WTC11 (cell line): ENCODE measurements around the gene POLE2. TPM values are rescaled to one million over a fixed set of nuclear protein-coding genes. Genes with fewer than 3 reads are reported as not detected.
A peak's percentile ranks its signal among the peaks of the same experiment; 100 is the strongest.

Source experiments
- ATAC-seq: fragments of 200-7000 bp; cut with Tn5 transposase; 2 replicates; pipeline ENCODE4 v1.10.0; 2021; ENCODE audit warnings: mild to moderate bottlenecking, moderate library complexity
- CTCF ChIA-PET: fragments of 300-600 bp; sonication (Branson Sonifier 250); formaldehyde crosslinking; loops from one replicate; lab custom pipeline; 2021; ENCODE audit warnings: antibody characterized with exemption; lab: Charles Lee
- POLR2A ChIA-PET: fragments of 350-600 bp; sonication (Branson Sonifier 250); formaldehyde crosslinking; loops from one replicate; lab custom pipeline; 2021; ENCODE audit warnings: antibody characterized with exemption; lab: Charles Lee
- DNase-seq: peaks from one replicate; pipeline ENCODE4 v3.0.0; 2021; ENCODE audit warnings: low spot score
- H3K27ac Mint-ChIP-seq: 2 replicates; pipeline ENCODE4 v1.8.0; 2021; ENCODE audit warnings: mixed read lengths
- H3K27me3 Mint-ChIP-seq: 2 replicates; pipeline ENCODE4 v1.8.0; 2021; ENCODE audit warnings: low read depth, mild to moderate bottlenecking, moderate library complexity, mixed read lengths
- H3K36me3 Mint-ChIP-seq: 2 replicates; pipeline ENCODE4 v1.8.0; 2021; ENCODE audit warnings: mixed read lengths
- H3K4me1 Mint-ChIP-seq: 2 replicates; pipeline ENCODE4 v1.8.0; 2022; ENCODE audit warnings: mixed read lengths
- H3K4me3 Mint-ChIP-seq: 2 replicates; pipeline ENCODE4 v1.8.0; 2021; ENCODE audit warnings: mild to moderate bottlenecking, moderate library complexity, mixed read lengths
- H3K9me3 Mint-ChIP-seq: 2 replicates; pipeline ENCODE4 v1.8.0; 2021; ENCODE audit warnings: mixed read lengths
- ATF1 ChIP-seq: sonication (generic); formaldehyde crosslinking; IDR thresholded peaks from 2 replicates; pipeline ENCODE4 v1.8.1; 2023; ENCODE audit warnings: mild to moderate bottlenecking, moderate library complexity, missing genetic modification reagents
- CREB1 ChIP-seq: sonication (generic); formaldehyde crosslinking; IDR thresholded peaks from 2 replicates; pipeline ENCODE4 v1.8.0; 2023; ENCODE audit warnings: mild to moderate bottlenecking, missing genetic modification reagents
- EMX1 ChIP-seq: fragments of 250-450 bp; sonication (Bioruptor Pico); IDR thresholded peaks from 2 replicates; pipeline ENCODE4 v1.8.0; 2021; ENCODE audit warnings: mild to moderate bottlenecking
- FOXP1 ChIP-seq: sonication (generic); formaldehyde crosslinking; IDR thresholded peaks from 2 replicates; pipeline ENCODE4 v1.8.0; 2022; ENCODE audit warnings: missing genetic modification reagents, mild to moderate bottlenecking, moderate library complexity, borderline replicate concordance
- GTF2I ChIP-seq: fragments of 250-450 bp; sonication (Bioruptor Pico); conservative IDR thresholded peaks from 2 replicates; pipeline ENCODE4 v1.4.0; 2021; ENCODE audit warnings: mild to moderate bottlenecking
- IRF2 ChIP-seq: sonication (generic); formaldehyde crosslinking; IDR thresholded peaks from 2 replicates; pipeline ENCODE4 v1.8.0; 2022; ENCODE audit warnings: low read depth, missing genetic modification reagents, borderline replicate concordance
- KAT7 ChIP-seq: sonication (generic); formaldehyde crosslinking; IDR thresholded peaks from 2 replicates; pipeline ENCODE4 v1.8.1; 2023; ENCODE audit warnings: missing genetic modification reagents, mild to moderate bottlenecking, borderline replicate concordance
- NR2C2 ChIP-seq: sonication (generic); formaldehyde crosslinking; IDR thresholded peaks from 2 replicates; pipeline ENCODE4 v1.8.0; 2022; ENCODE audit warnings: mild to moderate bottlenecking, missing genetic modification reagents
- RELA ChIP-seq: sonication (generic); formaldehyde crosslinking; IDR thresholded peaks from 2 replicates; pipeline ENCODE4 v1.8.1; 2022; ENCODE audit warnings: missing genetic modification reagents, mild to moderate bottlenecking, borderline replicate concordance
- TEAD1 ChIP-seq: sonication (generic); formaldehyde crosslinking; IDR thresholded peaks from 2 replicates; pipeline ENCODE4 v1.8.0; 2022; ENCODE audit warnings: mild to moderate bottlenecking, missing genetic modification reagents
- TEAD4 ChIP-seq: sonication (generic); formaldehyde crosslinking; IDR thresholded peaks from 2 replicates; pipeline ENCODE4 v1.8.0; 2022; ENCODE audit warnings: mild to moderate bottlenecking, missing genetic modification reagents
- TP53 ChIP-seq: sonication (generic); formaldehyde crosslinking; IDR thresholded peaks from 2 replicates; pipeline ENCODE4 v1.8.1; 2023; ENCODE audit warnings: mild to moderate bottlenecking, missing genetic modification reagents
- ZNF121 ChIP-seq: sonication (generic); formaldehyde crosslinking; IDR thresholded peaks from 2 replicates; pipeline ENCODE4 v1.8.0; 2023; ENCODE audit warnings: missing genetic modification reagents
- ZNF138 ChIP-seq: sonication (generic); formaldehyde crosslinking; conservative IDR thresholded peaks from 2 replicates; pipeline ENCODE4 v1.8.1; 2022; ENCODE audit warnings: mild to moderate bottlenecking, moderate library complexity, missing genetic modification reagents
- ZNF396 ChIP-seq: fragments of 250-450 bp; sonication (Bioruptor Pico); IDR thresholded peaks from 2 replicates; pipeline ENCODE4 v1.8.0; 2021; ENCODE audit warnings: mild to moderate bottlenecking, moderate library complexity, borderline replicate concordance
- ZNF416 ChIP-seq: fragments of 250-450 bp; sonication (Bioruptor Pico); IDR thresholded peaks from 2 replicates; pipeline ENCODE4 v1.9.0; 2021; ENCODE audit warnings: mild to moderate bottlenecking, inconsistent platforms
- total RNA-seq: library from RNA; stranded (reverse); gene quantifications from 3 replicates; pipeline ENCODE4 v1.2.3, GENCODE V29; 2021
- TF ChIP-seq, protein P1 (sequence below): fragments of 250-450 bp; sonication (Bioruptor Pico); IDR thresholded peaks from 2 replicates; pipeline ENCODE4 v2.1.2; 2022; ENCODE audit warnings: mild to moderate bottlenecking, moderate library complexity
- TF ChIP-seq, protein P2 (sequence below): fragments of 250-450 bp; sonication (Bioruptor Pico); IDR thresholded peaks from 2 replicates; pipeline ENCODE4 v1.9.0; 2021; ENCODE audit warnings: mild to moderate bottlenecking
- TF ChIP-seq, protein P3 (sequence below): sonication (generic); formaldehyde crosslinking; conservative IDR thresholded peaks from 2 replicates; pipeline ENCODE4 v1.8.1; 2023; ENCODE audit warnings: mild to moderate bottlenecking, low read depth, missing genetic modification reagents, moderate library complexity
- TF ChIP-seq, protein P4 (sequence below): sonication (generic); formaldehyde crosslinking; IDR thresholded peaks from 2 replicates; pipeline ENCODE4 v1.8.1; 2022; ENCODE audit warnings: mild to moderate bottlenecking, missing genetic modification reagents, moderate library complexity, borderline replicate concordance
- TF ChIP-seq, protein P5 (sequence below): sonication (generic); formaldehyde crosslinking; IDR thresholded peaks from 2 replicates; pipeline ENCODE4 v1.8.0; 2022; ENCODE audit warnings: missing genetic modification reagents
- TF ChIP-seq, protein P6 (sequence below): fragments of 250-450 bp; sonication (Bioruptor Pico); IDR thresholded peaks from 2 replicates; pipeline ENCODE4 v1.9.0; 2021; ENCODE audit warnings: moderate library complexity, mild to moderate bottlenecking, inconsistent platforms, borderline replicate concordance
- TF ChIP-seq, protein P7 (sequence below): sonication (generic); formaldehyde crosslinking; IDR thresholded peaks from 2 replicates; pipeline ENCODE4 v1.8.1; 2022; ENCODE audit warnings: mild to moderate bottlenecking, moderate library complexity, missing genetic modification reagents

Gene POLE2
- total RNA-seq, 1 experiment from 2014 or later: 24.6 TPM

DNA sequence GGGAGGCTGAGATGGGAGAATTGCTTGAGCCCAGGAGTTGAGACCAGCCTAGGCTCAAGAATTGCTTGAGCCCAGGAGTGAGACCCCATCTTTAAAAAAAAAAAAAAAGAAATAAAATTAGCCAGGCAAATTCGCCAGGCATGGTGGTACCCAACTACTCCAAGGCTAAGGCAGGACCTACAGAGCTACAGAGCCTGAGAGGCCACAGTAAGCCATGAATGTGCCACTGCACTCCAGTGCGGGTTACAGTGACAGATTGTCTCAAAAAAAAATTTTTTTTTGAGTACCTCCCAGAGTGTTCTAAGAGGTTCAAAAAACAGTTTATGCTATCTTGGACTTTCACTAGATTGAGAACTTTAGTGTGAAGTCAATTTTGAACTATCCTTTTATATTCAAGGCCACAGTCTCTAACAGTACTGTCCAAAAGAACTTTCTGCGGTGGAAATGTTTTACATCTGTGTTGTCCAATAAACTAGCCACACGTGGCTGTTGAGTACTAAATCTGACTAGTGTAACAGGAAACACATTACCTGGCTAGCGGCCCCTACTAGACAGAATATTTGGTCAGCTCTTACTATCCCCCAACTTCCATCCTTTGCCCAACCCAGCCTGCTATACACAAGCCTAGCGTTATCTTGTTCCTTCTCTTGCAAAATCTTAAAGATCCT lies 70.0 kb downstream of the POLE2 start:
- H3K36me3 Mint-ChIP-seq: peaks cover 23% of the 10 kb centered on the region
- H3K27me3 Mint-ChIP-seq: no peaks in the 10 kb centered on the region
- peak overlapping the region; percentile 98; the same call in 1 of the 2 replicates for H3K4me3 Mint-ChIP-seq
- ChIA-PET CTCF (no interaction called here), POLR2A (no interaction called here)
- H3K9me3 Mint-ChIP-seq: no peaks in the 10 kb centered on the region
- TF ChIP-seq TEAD1 (CRISPR knock-in tag): no peak
- TF ChIP-seq, protein P1, sequence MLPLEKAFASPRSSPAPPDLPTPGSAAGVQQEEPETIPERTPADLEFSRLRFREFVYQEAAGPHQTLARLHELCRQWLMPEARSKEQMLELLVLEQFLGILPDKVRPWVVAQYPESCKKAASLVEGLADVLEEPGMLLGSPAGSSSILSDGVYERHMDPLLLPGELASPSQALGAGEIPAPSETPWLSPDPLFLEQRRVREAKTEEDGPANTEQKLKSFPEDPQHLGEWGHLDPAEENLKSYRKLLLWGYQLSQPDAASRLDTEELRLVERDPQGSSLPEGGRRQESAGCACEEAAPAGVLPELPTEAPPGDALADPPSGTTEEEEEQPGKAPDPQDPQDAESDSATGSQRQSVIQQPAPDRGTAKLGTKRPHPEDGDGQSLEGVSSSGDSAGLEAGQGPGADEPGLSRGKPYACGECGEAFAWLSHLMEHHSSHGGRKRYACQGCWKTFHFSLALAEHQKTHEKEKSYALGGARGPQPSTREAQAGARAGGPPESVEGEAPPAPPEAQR (CRISPR knock-in tag): no peak
- TF ChIP-seq FOXP1 (CRISPR knock-in tag): no peak
- TF ChIP-seq, protein P2, sequence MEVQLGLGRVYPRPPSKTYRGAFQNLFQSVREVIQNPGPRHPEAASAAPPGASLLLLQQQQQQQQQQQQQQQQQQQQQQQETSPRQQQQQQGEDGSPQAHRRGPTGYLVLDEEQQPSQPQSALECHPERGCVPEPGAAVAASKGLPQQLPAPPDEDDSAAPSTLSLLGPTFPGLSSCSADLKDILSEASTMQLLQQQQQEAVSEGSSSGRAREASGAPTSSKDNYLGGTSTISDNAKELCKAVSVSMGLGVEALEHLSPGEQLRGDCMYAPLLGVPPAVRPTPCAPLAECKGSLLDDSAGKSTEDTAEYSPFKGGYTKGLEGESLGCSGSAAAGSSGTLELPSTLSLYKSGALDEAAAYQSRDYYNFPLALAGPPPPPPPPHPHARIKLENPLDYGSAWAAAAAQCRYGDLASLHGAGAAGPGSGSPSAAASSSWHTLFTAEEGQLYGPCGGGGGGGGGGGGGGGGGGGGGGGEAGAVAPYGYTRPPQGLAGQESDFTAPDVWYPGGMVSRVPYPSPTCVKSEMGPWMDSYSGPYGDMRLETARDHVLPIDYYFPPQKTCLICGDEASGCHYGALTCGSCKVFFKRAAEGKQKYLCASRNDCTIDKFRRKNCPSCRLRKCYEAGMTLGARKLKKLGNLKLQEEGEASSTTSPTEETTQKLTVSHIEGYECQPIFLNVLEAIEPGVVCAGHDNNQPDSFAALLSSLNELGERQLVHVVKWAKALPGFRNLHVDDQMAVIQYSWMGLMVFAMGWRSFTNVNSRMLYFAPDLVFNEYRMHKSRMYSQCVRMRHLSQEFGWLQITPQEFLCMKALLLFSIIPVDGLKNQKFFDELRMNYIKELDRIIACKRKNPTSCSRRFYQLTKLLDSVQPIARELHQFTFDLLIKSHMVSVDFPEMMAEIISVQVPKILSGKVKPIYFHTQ: no peak
- TF ChIP-seq RELA: no peak
- TF ChIP-seq EMX1 (CRISPR knock-in tag): no peak
- TF ChIP-seq, protein P3, sequence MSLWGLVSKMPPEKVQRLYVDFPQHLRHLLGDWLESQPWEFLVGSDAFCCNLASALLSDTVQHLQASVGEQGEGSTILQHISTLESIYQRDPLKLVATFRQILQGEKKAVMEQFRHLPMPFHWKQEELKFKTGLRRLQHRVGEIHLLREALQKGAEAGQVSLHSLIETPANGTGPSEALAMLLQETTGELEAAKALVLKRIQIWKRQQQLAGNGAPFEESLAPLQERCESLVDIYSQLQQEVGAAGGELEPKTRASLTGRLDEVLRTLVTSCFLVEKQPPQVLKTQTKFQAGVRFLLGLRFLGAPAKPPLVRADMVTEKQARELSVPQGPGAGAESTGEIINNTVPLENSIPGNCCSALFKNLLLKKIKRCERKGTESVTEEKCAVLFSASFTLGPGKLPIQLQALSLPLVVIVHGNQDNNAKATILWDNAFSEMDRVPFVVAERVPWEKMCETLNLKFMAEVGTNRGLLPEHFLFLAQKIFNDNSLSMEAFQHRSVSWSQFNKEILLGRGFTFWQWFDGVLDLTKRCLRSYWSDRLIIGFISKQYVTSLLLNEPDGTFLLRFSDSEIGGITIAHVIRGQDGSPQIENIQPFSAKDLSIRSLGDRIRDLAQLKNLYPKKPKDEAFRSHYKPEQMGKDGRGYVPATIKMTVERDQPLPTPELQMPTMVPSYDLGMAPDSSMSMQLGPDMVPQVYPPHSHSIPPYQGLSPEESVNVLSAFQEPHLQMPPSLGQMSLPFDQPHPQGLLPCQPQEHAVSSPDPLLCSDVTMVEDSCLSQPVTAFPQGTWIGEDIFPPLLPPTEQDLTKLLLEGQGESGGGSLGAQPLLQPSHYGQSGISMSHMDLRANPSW (CRISPR knock-in tag): no peak
- TF ChIP-seq TEAD4 (CRISPR knock-in tag): no peak
- no peak for TF ChIP-seq IRF2
- no peak for TF ChIP-seq GTF2I (CRISPR knock-in tag)
- TF ChIP-seq TP53: no peak
- TF ChIP-seq, protein P4, sequence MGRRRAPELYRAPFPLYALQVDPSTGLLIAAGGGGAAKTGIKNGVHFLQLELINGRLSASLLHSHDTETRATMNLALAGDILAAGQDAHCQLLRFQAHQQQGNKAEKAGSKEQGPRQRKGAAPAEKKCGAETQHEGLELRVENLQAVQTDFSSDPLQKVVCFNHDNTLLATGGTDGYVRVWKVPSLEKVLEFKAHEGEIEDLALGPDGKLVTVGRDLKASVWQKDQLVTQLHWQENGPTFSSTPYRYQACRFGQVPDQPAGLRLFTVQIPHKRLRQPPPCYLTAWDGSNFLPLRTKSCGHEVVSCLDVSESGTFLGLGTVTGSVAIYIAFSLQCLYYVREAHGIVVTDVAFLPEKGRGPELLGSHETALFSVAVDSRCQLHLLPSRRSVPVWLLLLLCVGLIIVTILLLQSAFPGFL (CRISPR knock-in tag): no peak
- TF ChIP-seq ZNF396: no peak
- ATAC-seq (no peak), DNase-seq (no peak)
- peaks cover 20% of the 10 kb centered on the region for H3K4me1 Mint-ChIP-seq
- H3K27ac Mint-ChIP-seq: no peak overlapping the region

DNA sequence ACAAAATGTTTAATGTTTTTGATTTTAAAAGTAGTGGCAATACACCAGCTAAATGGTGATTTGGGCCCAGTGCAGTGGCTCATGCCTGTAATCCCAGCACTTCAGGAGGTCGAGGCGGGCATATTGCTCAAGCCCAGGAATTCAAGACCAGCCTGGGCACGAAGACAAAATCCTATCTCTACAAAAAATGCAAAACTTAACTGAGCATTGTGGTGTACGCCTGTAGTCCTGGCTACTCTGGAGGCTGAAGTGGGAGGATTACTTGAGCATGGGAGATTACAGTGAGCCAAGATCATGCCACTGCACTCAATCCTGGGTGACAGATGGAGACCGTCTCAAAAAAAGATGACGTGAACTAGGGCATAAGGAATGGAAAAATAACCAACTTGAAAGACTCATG lies 72.2 kb downstream of the POLE2 start:
- CTCF ChIA-PET: no interaction called here
- TF ChIP-seq ZNF138 (CRISPR knock-in tag): no peak
- no peak for TF ChIP-seq NR2C2
- no peak for TF ChIP-seq ATF1
- TF ChIP-seq CREB1 (CRISPR knock-in tag): no peak
- TF ChIP-seq, protein P5, sequence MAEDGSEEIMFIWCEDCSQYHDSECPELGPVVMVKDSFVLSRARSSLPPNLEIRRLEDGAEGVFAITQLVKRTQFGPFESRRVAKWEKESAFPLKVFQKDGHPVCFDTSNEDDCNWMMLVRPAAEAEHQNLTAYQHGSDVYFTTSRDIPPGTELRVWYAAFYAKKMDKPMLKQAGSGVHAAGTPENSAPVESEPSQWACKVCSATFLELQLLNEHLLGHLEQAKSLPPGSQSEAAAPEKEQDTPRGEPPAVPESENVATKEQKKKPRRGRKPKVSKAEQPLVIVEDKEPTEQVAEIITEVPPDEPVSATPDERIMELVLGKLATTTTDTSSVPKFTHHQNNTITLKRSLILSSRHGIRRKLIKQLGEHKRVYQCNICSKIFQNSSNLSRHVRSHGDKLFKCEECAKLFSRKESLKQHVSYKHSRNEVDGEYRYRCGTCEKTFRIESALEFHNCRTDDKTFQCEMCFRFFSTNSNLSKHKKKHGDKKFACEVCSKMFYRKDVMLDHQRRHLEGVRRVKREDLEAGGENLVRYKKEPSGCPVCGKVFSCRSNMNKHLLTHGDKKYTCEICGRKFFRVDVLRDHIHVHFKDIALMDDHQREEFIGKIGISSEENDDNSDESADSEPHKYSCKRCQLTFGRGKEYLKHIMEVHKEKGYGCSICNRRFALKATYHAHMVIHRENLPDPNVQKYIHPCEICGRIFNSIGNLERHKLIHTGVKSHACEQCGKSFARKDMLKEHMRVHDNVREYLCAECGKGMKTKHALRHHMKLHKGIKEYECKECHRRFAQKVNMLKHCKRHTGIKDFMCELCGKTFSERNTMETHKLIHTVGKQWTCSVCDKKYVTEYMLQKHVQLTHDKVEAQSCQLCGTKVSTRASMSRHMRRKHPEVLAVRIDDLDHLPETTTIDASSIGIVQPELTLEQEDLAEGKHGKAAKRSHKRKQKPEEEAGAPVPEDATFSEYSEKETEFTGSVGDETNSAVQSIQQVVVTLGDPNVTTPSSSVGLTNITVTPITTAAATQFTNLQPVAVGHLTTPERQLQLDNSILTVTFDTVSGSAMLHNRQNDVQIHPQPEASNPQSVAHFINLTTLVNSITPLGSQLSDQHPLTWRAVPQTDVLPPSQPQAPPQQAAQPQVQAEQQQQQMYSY: no peak
- TF ChIP-seq, protein P6, sequence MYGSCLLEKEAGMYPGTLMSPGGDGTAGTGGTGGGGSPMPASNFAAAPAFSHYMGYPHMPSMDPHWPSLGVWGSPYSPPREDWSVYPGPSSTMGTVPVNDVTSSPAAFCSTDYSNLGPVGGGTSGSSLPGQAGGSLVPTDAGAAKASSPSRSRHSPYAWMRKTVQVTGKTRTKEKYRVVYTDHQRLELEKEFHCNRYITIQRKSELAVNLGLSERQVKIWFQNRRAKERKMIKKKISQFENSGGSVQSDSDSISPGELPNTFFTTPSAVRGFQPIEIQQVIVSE (CRISPR knock-in tag): no peak
- no peak for TF ChIP-seq ZNF121 (CRISPR knock-in tag)
- TF ChIP-seq ZNF416 (CRISPR knock-in tag): no peak
- no peak for TF ChIP-seq KAT7 (CRISPR knock-in tag)
- TF ChIP-seq, protein P7, sequence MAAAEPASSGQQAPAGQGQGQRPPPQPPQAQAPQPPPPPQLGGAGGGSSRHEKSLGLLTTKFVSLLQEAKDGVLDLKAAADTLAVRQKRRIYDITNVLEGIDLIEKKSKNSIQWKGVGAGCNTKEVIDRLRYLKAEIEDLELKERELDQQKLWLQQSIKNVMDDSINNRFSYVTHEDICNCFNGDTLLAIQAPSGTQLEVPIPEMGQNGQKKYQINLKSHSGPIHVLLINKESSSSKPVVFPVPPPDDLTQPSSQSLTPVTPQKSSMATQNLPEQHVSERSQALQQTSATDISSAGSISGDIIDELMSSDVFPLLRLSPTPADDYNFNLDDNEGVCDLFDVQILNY (CRISPR knock-in tag): no peak

More for the DNA sequence above, 72.2 kb downstream of the POLE2 start:
- H3K9me3 Mint-ChIP-seq: no peaks in the 10 kb centered on the region
- H3K4me1 Mint-ChIP-seq: peaks cover 6% of the 10 kb centered on the region
- peaks cover 19% of the 10 kb centered on the region for H3K36me3 Mint-ChIP-seq
- ATAC-seq (no peak), DNase-seq (no peak)
- H3K27ac Mint-ChIP-seq: 0 out of 2 replicates have a peak overlapping the region, but pooled peaks have one; percentile 3
- POLR2A ChIA-PET: no interaction called here
- no peak overlapping the region for H3K4me3 Mint-ChIP-seq
- H3K27me3 Mint-ChIP-seq: no peaks in the 10 kb centered on the region
